AG04450 (cell line): ENCODE measurements around the gene WIPF3. TPM values are rescaled to one million over a fixed set of nuclear protein-coding genes. Genes with fewer than 3 reads are reported as not detected.
"Not testable (repeated sequence)": the region's sequence is repeated elsewhere in the genome, so short reads cannot be mapped to it uniquely, and the experiment has no call there.

ENCODE experiments used
- CTCF ChIA-PET: fragments of 300-600, 350-600 bp; formaldehyde crosslinking; extraction: SDS; loops from one replicate; lab custom pipeline; 2022; ENCODE audit warnings: antibody characterized with exemption, inconsistent platforms; lab: Charles Lee
- POLR2A ChIA-PET: fragments of 350-600 bp; formaldehyde crosslinking; extraction: SDS; loops from one replicate; lab custom pipeline; 2021; ENCODE audit warnings: antibody characterized with exemption, inconsistent platforms; lab: Yijun Ruan, JAX
- DNase-seq: peaks from one replicate; pipeline ENCODE4 v3.0.0-alpha.2; 2011; ENCODE audit warnings: low read depth, low spot score
- H3K27ac ChIP-seq: one replicate; pipeline ENCODE4 v1.5.1; 2012; ENCODE audit warnings: low read depth, low read length, control low read depth
- H3K27me3 ChIP-seq: one replicate; pipeline ENCODE4 v1.6.0; 2012; ENCODE audit warnings: low read length; ENCODE audit not compliant: control insufficient read depth, insufficient read depth
- H3K4me3 ChIP-seq: 2 replicates; pipeline ENCODE4 v1.5.1; 2011; ENCODE audit warnings: mild to moderate bottlenecking, low read depth, low read length, control low read depth
- H3K9me3 ChIP-seq: 2 replicates; pipeline ENCODE4 v1.5.1; 2012; ENCODE audit warnings: low read length; ENCODE audit not compliant: control insufficient read depth, insufficient read depth
- CTCF ChIP-seq: IDR thresholded peaks from 2 replicates; pipeline ENCODE4 v1.5.1; 2011; ENCODE audit warnings: low read depth, low read length, control low read depth, inconsistent platforms
- polyA plus RNA-seq: library from polyadenylated mRNA; depleted of rRNA; stranded (reverse); fragments of >200 nt; gene quantifications from 2 replicates; pipeline ENCODE4 v1.2.3, GENCODE V29; 2011

The WIPF3 gene
- polyA plus RNA-seq, 1 experiment = not detected

GRCh38 chr7:29956487-29956836 lies 150.2 kb downstream of the WIPF3 start:
- no peak for DNase-seq
- CTCF ChIA-PET = interaction anchor here (1.4 kb wide), 1 partner anchor 35 kb away, joined by 5 read pairs; no protein-coding TSS in a partner anchor
- no peak for TF ChIP-seq CTCF

GRCh38 chr7:29957521-29958310 lies 151.4 kb downstream of the WIPF3 start:
- H3K4me3 ChIP-seq = no peak overlapping the region
- H3K27ac ChIP-seq = no peak overlapping the region
- DNase-seq = no peak
- ChIA-PET CTCF (interaction anchor here (0.6 to 1.6 kb wide), 2 partner anchors 13 to 37 kb away, joined by 3 to 6 read pairs; no protein-coding TSS in a partner anchor), POLR2A (no interaction called here)
- no peaks in the 10 kb centered on the region for H3K9me3 ChIP-seq
- H3K27me3 ChIP-seq = no peaks in the 10 kb centered on the region
- no peak for TF ChIP-seq CTCF

More at GRCh38 chr7:29956487-29956836, 150.2 kb downstream of the WIPF3 start:
- Histone ChIP-seq H3K9me3 (no peaks in the 10 kb centered on the region), H3K4me3 (no peak overlapping the region), H3K27me3 (no peaks in the 10 kb centered on the region), H3K27ac (no peak overlapping the region)
- POLR2A ChIA-PET = no interaction called here

- Histone ChIP-seq H3K4me3 (no peak overlapping the region), H3K27ac (no peak overlapping the region), H3K27me3 (no peaks in the 10 kb centered on the region), H3K9me3 (no peaks in the 10 kb centered on the region)
- TF ChIP-seq CTCF = no peak
- no peak for DNase-seq
- POLR2A ChIA-PET = no interaction called here
- CTCF ChIA-PET = interaction anchor here (0.6 to 1.6 kb wide), 2 partner anchors 12 to 38 kb away, joined by 3 to 6 read pairs; no protein-coding TSS in a partner anchor
Observed at GRCh38 chr7:29958667-29959358, 152.5 kb downstream of the WIPF3 start.

- CTCF ChIA-PET, H3K27ac ChIP-seq, H3K4me3 ChIP-seq, POLR2A ChIA-PET, DNase-seq, H3K9me3 ChIP-seq, H3K27me3 ChIP-seq: not testable (repeated sequence)
Observed at GRCh38 chr7:29961611-29962010, 155.3 kb downstream of the WIPF3 start.

GRCh38 chr7:29962035-29962434 lies 155.7 kb downstream of the WIPF3 start:
- DNase-seq = no peak
- ChIA-PET CTCF (no interaction called here), POLR2A (no interaction called here)
- no peak for TF ChIP-seq CTCF
- no peak overlapping the region for H3K27ac ChIP-seq
- H3K27me3 ChIP-seq = no peaks in the 10 kb centered on the region
- H3K4me3 ChIP-seq = no peak overlapping the region
- H3K9me3 ChIP-seq = no peaks in the 10 kb centered on the region
